Measurements from ENCODE around the gene OPCML. TPM values are rescaled to one million over a fixed set of nuclear protein-coding genes. Genes with fewer than 3 reads are reported as not detected.

Gene OPCML
- total and polyA plus RNA-seq, 2 experiments from 2014 or later = 1.2 to 4.4 TPM

DNA sequence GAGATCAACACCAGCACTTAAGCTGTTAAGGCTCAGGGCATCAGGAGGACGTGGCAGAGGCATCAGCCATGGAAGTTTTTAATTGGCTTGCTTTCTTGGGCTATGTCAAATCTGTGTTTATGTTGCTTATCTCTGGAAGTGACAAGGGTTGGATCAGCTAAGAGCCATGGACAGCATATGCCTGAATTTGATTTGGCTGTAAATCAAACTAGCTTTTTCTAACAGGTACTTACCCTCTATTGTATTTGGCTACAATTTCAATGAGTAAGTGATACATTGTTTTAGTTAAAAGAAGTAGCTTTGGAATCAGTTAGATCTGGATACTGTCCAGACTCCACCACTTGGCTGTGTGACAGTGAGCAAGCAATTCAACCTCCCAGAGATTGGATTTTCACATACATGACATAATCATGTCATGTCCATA is 936.6 kb downstream of the OPCML start:
- TF ChIP-seq, protein P1, sequence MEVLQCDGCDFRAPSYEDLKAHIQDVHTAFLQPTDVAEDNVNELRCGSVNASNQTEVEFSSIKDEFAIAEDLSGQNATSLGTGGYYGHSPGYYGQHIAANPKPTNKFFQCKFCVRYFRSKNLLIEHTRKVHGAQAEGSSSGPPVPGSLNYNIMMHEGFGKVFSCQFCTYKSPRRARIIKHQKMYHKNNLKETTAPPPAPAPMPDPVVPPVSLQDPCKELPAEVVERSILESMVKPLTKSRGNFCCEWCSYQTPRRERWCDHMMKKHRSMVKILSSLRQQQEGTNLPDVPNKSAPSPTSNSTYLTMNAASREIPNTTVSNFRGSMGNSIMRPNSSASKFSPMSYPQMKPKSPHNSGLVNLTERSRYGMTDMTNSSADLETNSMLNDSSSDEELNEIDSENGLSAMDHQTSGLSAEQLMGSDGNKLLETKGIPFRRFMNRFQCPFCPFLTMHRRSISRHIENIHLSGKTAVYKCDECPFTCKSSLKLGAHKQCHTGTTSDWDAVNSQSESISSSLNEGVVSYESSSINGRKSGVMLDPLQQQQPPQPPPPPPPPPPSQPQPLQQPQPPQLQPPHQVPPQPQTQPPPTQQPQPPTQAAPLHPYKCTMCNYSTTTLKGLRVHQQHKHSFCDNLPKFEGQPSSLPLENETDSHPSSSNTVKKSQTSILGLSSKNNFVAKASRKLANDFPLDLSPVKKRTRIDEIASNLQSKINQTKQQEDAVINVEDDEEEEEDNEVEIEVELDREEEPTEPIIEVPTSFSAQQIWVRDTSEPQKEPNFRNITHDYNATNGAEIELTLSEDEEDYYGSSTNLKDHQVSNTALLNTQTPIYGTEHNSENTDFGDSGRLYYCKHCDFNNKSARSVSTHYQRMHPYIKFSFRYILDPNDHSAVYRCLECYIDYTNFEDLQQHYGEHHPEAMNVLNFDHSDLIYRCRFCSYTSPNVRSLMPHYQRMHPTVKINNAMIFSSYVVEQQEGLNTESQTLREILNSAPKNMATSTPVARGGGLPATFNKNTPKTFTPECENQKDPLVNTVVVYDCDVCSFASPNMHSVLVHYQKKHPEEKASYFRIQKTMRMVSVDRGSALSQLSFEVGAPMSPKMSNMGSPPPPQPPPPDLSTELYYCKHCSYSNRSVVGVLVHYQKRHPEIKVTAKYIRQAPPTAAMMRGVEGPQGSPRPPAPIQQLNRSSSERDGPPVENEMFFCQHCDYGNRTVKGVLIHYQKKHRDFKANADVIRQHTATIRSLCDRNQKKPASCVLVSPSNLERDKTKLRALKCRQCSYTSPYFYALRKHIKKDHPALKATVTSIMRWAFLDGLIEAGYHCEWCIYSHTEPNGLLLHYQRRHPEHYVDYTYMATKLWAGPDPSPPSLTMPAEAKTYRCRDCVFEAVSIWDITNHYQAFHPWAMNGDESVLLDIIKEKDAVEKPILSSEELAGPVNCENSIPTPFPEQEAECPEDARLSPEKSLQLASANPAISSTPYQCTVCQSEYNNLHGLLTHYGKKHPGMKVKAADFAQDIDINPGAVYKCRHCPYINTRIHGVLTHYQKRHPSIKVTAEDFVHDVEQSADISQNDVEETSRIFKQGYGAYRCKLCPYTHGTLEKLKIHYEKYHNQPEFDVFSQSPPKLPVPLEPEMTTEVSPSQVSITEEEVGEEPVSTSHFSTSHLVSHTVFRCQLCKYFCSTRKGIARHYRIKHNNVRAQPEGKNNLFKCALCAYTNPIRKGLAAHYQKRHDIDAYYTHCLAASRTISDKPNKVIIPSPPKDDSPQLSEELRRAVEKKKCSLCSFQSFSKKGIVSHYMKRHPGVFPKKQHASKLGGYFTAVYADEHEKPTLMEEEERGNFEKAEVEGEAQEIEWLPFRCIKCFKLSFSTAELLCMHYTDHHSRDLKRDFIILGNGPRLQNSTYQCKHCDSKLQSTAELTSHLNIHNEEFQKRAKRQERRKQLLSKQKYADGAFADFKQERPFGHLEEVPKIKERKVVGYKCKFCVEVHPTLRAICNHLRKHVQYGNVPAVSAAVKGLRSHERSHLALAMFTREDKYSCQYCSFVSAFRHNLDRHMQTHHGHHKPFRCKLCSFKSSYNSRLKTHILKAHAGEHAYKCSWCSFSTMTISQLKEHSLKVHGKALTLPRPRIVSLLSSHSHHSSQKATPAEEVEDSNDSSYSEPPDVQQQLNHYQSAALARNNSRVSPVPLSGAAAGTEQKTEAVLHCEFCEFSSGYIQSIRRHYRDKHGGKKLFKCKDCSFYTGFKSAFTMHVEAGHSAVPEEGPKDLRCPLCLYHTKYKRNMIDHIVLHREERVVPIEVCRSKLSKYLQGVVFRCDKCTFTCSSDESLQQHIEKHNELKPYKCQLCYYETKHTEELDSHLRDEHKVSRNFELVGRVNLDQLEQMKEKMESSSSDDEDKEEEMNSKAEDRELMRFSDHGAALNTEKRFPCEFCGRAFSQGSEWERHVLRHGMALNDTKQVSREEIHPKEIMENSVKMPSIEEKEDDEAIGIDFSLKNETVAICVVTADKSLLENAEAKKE (CRISPR knock-in tag; IDR thresholded peaks at IDR 0.05) = no peak
- H3K4me3 Mint-ChIP-seq = no peak overlapping the region
- Histone ChIP-seq H3K79me2 (replicated peaks; ENCODE audit: insufficient read depth) (no peaks in the 10 kb centered on the region), H3K9me2 (ENCODE audit: insufficient read depth) (no peaks in the 10 kb centered on the region), H3F3A (replicated peaks; ENCODE audit: low read depth) (no peaks in the 10 kb centered on the region), H3K36me3 (ENCODE audit: insufficient read depth) (no peaks in the 10 kb centered on the region; the same call in 1 of the 2 replicates), H2AFZ (no peak overlapping the region), H3K4me1 (ENCODE audit: insufficient read depth) (no peaks in the 10 kb centered on the region), H3K27me3 (ENCODE audit: insufficient read depth) (no peaks in the 10 kb centered on the region), H3K4me3 (no peak overlapping the region), H4K20me1 (replicated peaks; ENCODE audit: insufficient read depth) (no peaks in the 10 kb centered on the region), H3K4me2 (no peak overlapping the region), H3K27ac (ENCODE audit: low read depth) (no peak overlapping the region)
- H3K4me1 Mint-ChIP-seq = peaks cover 3% of the 10 kb centered on the region; the same call in 1 of the 3 replicates
- no peak overlapping the region for H3K27ac Mint-ChIP-seq
- peaks cover 2% of the 10 kb centered on the region for H3K27me3 Mint-ChIP-seq (ENCODE audit: insufficient read depth, low read depth, poor library complexity)
- H3K9me3 Mint-ChIP-seq = no peaks in the 10 kb centered on the region
- ATAC-seq = no peak
- DNase-seq (ENCODE audit: low spot score) = no peak
- H3K36me3 Mint-ChIP-seq (ENCODE audit: low read depth) = no peaks in the 10 kb centered on the region

DNA sequence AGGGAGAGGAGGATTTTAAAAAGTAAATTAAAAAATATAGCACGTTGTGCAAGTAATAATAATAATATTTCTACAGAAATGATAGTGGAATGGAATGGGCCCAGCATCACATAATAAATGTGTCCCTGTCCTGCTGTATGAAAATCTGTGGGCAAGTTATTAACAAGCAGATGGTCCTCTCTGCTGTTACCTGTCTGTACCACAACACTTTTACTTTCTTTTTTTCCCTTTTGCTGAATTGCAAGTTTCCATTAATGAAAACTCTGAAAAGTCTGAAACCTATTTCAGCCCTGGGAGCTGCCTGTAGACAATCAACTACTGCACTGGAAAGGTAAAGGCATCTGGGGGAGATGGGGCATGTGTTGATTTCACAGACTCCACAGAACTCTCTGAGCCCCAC is 937.1 kb downstream of the OPCML start:
- Mint-ChIP-seq H3K9me3 (no peaks in the 10 kb centered on the region), H3K4me3 (no peak overlapping the region), H3K27me3 (ENCODE audit: insufficient read depth, low read depth, poor library complexity) (peaks cover 2% of the 10 kb centered on the region), H3K36me3 (ENCODE audit: low read depth) (no peaks in the 10 kb centered on the region), H3K4me1 (peaks cover 3% of the 10 kb centered on the region; the same call in 1 of the 3 replicates), H3K27ac (no peak overlapping the region)
- ATAC-seq (no peak), DNase-seq (ENCODE audit: low spot score) (no peak)
- H3K4me3 ChIP-seq = no peak overlapping the region
- no peaks in the 10 kb centered on the region for H3K27me3 ChIP-seq (ENCODE audit: insufficient read depth)
- no peaks in the 10 kb centered on the region for H3K9me2 ChIP-seq (ENCODE audit: insufficient read depth)
- H4K20me1 ChIP-seq (replicated peaks; ENCODE audit: insufficient read depth) = no peaks in the 10 kb centered on the region
- TF ChIP-seq, protein P1 (CRISPR knock-in tag; IDR thresholded peaks at IDR 0.05) = no peak
- no peaks in the 10 kb centered on the region for H3K4me1 ChIP-seq (ENCODE audit: insufficient read depth)
- no peaks in the 10 kb centered on the region for H3K79me2 ChIP-seq (replicated peaks; ENCODE audit: insufficient read depth)
- no peak overlapping the region for H3K27ac ChIP-seq (ENCODE audit: low read depth)
- H3K36me3 ChIP-seq (ENCODE audit: insufficient read depth) = no peaks in the 10 kb centered on the region; the same call in 1 of the 2 replicates
- no peak overlapping the region for H3K4me2 ChIP-seq
- H2AFZ ChIP-seq = no peak overlapping the region
- H3F3A ChIP-seq (replicated peaks; ENCODE audit: low read depth) = no peaks in the 10 kb centered on the region

Data from GM23338 (cell line).